ENCODE data around the gene TTC29.

- TF ChIP-seq CTCF (conservative IDR thresholded peaks at IDR 0.05) (no peak), ZFX (IDR thresholded peaks at IDR 0.05) (no peak)
Measured at GRCh38 chr4:146844761-146845160, 100.9 kb downstream of the TTC29 start.
